Measurements from ENCODE around the gene MINAR1.

DNA sequence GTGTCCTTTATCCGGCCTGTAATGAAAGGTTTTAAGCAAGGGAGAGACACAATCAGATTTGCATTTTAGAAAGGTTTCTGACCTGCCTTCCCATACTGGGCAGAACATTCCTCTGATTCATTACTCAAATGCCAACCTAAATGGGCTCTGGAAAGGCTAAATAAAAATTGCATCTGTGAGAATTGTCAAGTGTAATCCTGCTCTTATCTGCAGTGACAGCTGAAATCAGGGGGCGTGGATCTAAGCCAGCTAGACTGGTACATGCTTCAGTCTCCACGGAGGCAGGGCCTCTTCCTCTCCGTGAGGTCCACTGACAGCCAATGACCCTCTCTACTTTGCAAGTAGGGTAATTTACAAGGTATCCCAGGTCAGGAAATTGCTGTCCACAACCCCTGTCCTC, 32.5 kb upstream of the MINAR1 start:
- no peak for TF ChIP-seq POLR2A (IDR thresholded peaks at IDR 0.05)
- TF ChIP-seq, protein P1, sequence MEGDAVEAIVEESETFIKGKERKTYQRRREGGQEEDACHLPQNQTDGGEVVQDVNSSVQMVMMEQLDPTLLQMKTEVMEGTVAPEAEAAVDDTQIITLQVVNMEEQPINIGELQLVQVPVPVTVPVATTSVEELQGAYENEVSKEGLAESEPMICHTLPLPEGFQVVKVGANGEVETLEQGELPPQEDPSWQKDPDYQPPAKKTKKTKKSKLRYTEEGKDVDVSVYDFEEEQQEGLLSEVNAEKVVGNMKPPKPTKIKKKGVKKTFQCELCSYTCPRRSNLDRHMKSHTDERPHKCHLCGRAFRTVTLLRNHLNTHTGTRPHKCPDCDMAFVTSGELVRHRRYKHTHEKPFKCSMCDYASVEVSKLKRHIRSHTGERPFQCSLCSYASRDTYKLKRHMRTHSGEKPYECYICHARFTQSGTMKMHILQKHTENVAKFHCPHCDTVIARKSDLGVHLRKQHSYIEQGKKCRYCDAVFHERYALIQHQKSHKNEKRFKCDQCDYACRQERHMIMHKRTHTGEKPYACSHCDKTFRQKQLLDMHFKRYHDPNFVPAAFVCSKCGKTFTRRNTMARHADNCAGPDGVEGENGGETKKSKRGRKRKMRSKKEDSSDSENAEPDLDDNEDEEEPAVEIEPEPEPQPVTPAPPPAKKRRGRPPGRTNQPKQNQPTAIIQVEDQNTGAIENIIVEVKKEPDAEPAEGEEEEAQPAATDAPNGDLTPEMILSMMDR (IDR thresholded peaks at IDR 0.05) = no peak
- TF ChIP-seq EP300 (IDR thresholded peaks at IDR 0.05) = no peak

Measured in tibial nerve (tissue), 4 donors.